Activated CD8-positive, alpha-beta memory T cell treated with anti-CD3 and anti-CD28 coated beads for 4 hours (primary cell): Measurements from ENCODE around the gene LIMS2.
A peak's percentile ranks its signal among the peaks of the same experiment; 100 is the strongest.

Experiments used
- DNase-seq, 2 donors: peaks; one replicate each; pipeline ENCODE4 v3.0.0-alpha.2; 2020; ENCODE audit warnings: low read depth in 2 of 2

Gene LIMS2, protein sequence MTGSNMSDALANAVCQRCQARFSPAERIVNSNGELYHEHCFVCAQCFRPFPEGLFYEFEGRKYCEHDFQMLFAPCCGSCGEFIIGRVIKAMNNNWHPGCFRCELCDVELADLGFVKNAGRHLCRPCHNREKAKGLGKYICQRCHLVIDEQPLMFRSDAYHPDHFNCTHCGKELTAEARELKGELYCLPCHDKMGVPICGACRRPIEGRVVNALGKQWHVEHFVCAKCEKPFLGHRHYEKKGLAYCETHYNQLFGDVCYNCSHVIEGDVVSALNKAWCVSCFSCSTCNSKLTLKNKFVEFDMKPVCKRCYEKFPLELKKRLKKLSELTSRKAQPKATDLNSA

DNA sequence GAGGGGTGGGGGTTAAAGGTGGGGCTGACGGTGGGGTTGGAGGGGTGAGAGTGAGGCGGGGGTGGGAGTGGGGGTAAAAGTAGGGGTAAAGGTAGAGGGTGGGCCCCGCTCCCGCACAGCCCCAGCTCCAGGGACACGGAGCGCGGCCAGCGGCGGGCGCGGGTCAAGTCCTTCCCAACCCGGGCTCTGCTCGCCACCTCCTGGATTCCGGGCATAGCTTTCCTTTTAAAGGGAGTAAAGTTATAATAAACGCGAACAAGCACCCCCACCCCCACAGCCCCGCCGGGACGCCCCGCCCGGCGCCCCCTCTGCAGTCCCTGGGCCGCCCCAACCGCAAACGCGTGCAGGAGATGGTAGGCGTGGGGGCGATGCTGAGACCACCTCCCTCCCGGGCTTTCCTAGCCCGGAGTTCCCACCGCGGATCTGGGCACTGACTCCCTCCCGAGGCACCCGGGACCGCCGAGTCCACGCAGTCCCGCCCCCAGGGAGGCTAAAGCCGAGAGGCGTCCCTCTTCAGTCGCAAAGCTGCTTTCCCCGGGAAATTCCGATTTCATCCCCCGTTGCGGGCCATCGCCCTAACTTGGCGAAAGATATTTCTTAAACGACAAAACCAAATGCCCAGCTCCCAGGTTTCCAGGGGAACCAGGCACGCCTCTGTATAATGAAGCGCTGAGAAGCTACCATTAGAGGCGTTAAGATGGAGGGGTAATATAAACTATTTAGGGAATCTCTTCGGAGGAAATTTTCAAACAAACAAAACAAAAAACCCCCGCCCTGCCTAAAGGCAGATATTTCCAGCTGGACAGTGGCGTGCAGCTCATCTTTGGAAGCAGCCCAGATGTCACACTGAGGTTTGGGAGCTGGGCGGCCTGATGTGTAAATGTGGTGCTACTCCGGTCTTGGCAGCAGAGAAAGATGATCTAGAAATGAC, at the start of gene LIMS2:
Gene LIMS2, minus strand, starts transcription at position 200 of the 931 bp plus-strand sequence. CDS start 506 bp downstream, outside the sequence.
- no peak for DNase-seq

DNA sequence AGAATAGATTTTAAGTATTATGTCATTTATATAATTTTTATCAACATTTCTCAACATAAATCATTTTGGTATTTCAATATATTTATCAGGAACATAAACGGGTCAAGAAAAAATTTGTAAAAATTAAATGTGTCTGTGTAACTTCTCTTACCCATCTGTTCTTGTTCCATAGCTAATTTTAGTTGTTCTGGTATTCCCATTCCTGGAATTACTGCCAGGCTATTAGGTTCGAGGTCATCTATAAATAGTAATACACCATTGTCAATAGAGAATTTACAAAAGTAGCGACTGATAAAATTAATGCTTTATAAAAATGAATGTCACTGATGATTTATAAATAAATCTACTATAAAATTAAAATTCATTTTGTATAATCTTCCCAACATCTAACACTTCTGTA, 47.5 kb upstream of the LIMS2 start:
- no peak for DNase-seq

DNA sequence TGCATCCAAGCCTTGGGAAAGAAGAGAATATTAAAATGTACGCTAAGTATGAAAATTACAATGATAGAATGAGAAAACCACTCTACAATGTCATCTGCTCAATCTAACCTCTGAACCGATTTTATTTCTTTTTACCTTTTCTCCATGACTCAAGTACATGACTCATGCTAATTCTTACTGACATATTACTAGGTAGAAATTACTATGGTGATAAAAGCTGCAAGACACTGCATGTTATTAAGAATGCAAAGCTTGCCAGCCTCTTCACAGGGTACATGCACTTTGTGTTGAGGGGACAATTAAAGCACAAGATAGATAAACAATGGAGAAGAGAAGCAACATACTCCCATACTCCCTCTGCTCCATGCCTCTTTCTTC, 46.6 kb upstream of the LIMS2 start:
- no peak for DNase-seq

DNA sequence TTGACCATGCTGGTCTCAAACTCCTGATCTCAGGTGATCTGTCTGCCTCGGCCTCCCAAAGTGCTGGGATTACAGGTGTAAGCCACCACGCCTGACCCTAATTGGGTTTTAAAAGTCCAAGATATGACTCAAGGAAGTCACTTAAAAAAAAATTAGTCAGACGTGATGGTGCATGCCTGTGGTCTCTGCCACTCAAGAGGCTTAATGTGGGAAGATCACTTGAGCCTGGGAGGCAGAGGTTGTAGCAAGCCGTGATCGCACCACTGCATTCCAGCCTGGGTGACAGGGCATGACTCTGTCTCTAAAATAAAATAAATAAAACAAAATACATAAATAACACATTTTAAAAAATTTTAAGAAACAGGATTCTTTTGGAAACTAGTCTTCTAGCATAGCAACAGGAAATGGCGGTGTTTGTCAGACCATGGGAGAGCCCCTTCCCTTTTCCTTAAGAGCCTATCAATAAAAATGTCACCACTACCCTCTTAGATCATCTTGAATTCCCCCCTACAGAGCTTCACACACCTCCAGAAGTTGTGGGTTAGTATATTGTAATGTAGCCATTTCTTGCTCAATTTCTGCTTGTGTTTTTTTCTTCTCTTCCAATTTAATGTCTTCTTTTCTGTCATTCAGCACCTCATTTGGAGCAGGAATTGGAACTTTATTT, 46.1 kb upstream of the LIMS2 start:
- no peak for DNase-seq

DNA sequence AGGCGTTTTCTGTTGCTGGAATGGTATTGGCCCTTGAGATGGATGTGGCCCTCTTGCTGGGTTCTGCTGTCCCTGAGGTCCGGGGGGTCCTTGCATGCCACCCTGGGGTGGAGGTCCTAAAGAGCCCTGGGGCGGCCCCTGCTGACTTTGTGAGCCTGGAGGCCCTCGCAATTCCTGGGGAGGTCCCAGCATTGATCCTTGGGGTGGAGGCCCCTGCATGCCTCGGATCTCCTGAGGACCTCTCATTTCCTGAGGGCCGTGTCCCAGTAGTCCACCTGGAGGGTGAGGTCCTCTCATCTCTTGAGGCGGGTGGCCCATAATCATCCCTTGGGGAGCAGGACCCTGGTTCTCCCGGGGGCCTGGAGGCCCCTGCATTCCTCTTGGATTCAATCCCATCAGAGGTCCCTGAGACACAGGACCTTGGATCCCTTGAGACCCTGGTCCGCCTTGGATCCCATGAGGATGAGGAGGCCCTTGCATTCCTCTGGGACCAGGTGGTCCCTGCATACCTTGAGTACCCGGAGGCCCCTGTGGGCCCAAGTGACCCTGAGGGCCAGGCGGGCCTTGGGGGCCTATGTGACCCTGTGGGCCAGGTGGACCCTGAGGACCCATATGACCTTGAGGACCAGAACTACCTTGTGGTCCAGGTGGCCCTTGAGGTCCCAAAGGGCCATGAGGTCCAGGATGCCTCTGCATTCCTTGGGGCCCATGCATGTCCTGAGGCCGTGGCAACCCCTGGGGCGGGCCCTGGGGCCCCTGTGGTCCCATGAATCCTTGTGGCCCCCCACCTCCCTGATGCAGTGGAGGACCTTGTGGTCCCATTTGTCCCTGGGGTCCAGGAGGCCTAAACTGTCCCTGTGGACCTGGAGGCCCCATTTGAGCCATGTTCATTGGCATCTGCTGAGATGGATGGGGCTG, 44.2 kb upstream of the LIMS2 start:
- no peak for DNase-seq

DNA sequence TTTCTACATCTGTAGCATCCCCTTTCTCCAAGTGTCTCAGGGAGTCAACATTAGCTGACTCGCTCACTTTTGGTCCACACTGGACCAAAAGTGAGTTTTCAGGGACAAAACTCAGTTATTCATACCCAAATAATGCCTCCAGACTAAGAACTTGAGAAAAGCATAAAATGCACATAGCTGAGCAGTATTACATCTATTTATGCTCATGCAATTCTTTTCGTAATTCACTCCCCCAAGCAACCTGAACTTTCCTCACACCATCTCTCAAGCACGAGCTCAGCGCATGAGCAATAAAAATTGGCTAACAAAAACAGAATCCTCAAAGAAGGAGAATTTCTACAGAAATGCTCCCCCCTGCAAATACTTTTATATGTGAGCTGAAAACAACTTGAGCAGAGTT, 42.9 kb upstream of the LIMS2 start:
- DNase-seq, result no peak

DNA sequence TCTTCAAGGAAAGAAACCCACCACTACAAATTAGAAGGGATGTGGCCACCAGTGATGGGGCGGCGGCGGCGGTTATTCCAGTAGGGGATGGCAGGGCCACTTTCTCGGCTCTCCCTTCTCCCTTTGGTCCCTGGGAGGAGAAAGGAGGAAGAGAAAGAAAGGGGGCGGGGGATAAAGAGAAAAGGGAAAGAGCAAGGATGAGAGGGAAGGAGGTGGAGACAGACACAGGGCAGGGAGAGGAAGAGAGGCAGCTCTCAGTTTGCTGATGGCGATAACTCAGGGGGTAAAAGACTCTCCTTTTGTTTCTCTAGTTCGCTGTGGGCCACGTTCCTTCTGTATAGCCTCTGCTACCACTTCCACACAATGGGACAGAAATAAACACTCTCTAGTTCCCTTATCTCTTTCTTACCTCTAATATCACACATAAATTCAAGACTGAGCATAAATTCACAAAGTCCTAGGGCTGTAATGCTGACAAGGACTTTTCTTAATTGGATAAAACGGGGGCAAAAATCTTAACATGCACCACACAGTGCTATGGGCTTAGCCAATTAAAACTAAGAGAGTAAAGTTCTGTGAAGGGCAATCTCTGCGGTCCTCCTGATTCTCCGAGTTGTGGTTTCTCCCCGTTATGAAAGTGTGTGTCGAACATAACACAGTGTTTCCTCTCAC, 40.6 kb upstream of the LIMS2 start:
- no peak for DNase-seq

DNA sequence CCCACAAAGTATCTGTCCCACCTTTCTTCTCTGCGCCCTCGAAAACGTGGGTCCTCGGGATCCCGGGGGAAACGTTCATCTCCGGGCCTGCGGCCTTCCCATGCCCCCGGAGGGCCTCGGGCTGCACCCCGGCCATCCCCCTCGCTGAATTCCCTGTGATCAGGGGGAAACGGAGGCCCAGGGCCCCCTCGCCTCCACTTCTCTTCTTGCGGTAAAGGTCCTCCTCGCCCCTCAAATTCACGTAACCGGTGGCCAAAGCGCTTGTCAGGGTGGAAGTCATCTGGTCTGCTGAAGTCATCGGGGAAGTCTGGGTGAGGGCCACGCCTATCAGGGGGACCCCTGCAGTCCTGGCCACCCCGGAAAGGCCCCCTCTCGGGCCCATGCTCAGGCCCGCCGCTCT, 38.2 kb upstream of the LIMS2 start:
- no peak for DNase-seq

DNA sequence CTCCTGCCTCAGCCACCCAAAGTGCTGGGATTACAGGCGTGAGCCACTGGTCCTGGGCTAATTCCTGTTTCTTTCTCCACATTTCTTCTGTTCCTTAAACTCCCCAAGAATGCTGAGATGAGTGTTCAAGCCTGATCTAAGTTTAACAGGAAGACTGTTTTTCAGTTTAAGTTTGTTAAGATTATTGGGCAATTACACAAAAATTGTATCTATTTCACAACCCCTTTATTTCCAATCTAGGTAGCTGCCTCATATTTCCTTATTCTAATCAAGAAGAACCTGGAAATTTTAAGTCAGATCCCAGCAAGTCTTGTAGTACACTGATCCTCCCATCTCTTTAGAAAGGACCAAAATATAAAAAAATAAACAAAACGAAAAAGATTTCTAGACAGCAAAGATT, 37.7 kb upstream of the LIMS2 start:
- DNase-seq, result no peak

DNA sequence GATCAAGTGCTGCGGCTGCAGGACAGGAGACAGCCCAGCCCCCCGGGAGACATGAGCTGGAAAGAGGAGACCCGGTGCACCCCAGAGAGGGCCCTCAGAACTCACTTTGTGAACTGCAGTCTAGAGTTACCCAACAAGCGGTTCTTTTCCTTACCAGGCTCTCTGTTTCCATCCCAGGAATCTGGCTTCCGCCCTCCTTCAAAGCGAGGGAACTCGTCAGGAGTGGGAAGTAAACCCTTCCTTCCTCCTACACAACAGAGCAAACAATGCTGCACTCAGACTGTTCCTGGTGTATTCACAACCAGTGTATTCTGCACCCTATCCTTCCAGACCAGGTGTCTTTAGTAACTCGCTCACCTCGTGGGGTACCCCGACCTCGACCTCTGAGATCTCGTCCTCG, 34.0 kb upstream of the LIMS2 start:
- DNase-seq, result no peak

DNA sequence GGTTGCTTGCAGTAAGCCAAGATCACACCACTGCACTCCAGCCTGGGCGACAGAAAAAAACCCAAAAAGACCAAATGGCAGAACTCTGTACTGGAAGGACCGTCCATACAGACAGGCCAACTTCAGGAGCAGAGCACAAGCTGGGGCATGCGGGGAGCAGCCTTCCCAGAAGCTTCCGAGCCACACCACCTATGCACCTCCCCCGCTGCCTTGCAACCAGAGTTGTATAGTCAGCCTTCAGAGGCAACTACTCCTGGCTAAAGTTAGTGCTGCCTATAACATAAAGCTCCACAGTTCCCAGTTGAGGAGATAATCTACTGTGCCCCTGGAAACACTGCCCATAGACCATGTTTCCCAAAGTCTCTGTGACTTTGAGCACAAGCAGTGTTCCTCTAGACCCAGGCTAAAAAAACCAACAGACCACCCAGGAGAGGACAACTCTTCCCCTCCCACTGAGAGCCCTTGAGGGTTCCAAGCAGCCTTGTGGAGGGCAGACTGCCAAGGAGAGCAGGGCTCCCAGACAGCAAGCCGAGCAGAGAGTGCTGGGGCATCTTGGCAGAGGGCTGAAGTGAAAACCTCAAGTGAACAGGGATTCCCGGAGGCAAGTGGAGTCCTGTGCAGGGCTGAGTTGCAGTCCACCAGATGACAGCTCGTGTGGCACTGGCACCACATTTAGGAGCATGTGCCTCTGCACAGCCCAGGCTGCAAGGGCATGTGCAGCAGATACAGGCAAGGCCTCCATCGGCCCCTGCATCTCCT, 32.7 kb upstream of the LIMS2 start:
- no peak for DNase-seq

DNA sequence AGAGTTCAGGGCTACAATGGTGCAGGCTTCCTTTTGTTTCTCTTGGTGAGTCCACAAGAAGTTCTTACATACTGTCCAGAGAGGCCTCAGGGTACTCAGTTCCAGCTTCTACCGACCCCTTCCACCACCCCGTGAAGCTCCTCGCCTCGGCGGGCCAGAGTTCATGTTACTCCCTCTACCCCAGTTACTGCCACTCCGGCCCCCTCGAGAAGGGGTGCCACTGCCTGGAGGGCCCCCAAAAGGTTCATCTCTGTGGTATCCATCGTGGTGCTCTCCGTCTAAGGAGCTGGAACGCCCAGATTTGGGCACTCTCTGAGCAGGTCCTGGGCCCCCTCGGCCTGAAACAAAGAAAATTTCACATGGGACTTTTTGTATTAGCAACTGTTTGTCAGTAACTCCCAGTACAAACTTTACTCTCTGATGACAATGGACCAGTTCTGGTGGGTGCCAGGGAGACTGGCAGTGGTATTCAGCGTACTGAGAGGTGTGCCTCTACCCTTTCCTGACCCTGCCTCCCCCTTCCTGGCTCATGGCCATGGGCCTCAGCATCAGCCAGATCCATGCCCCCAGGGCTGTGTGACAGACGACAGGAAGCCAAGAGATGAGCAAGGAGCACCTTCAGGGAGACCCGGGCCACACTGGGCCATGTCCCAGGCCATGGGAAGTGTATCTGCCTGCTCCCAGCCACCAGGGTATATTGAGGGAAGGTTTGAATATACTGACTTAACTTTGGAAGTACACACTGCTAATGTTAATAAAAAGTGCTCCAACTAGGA, 31.1 kb upstream of the LIMS2 start:
- no peak for DNase-seq

DNA sequence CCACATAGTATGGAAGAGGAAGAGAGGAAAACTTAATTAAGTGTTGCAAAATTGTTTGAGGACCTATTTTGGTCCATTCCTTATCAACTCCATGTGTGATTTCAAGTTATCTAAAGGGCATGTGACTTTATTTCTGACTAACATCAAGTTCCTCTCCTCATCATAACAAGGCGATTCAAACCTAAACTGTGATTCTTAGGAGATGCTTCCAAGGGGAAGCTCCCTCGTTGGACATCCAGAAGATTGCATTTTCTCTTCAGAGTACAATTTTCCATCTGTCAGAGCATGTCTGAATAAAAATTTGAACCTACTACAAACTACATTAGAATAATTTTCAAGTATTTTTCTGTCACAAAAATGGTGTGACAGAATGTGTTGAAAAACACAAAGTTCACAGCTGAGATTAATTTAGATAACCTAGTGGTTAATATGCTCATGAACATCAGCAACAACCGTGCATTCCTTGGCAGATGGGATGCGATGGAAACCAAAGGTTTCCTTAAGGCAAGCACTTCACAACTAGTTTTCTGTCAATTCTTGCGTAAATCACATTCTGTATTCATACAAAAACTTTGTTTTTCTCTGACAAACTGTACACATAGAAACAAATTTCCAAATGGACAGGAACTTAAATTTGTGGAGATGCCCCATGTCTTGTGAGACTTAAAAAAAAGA, 30.2 kb upstream of the LIMS2 start:
- DNase-seq, result no peak

DNA sequence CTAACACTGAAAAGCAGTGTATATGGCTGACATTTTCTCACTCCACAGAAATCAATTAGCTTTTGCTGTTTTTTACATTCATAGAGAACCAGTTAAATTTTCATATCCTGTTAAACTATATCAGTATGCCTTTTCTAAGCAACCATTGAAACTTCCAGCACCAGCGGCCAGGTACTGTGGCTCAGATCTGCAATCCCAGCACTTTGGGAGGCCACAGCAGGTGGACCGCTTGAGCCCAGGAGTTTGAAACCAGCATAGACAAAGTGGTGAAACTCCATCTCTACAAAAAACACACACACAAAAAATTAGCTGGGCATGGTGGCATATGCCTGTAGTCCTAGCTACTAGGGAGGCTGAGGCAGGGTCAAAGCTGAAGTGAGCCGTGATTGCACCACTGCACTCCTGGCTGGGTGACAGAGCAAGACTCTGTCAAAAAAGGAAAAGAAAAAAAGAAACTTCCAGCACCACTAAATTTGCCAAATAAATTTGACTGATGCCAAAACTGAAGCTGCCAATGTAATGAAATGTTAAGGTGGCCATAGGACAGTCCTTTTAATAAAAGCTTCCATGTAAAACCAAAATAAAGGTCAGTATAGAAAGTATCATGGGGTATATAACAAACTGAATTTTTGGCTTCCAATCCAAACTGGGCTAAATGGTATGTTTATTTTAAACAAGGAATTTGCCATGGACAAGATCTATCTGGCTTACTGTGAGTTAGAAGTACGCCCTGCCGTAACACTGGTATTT, 29.5 kb upstream of the LIMS2 start:
- no peak for DNase-seq

DNA sequence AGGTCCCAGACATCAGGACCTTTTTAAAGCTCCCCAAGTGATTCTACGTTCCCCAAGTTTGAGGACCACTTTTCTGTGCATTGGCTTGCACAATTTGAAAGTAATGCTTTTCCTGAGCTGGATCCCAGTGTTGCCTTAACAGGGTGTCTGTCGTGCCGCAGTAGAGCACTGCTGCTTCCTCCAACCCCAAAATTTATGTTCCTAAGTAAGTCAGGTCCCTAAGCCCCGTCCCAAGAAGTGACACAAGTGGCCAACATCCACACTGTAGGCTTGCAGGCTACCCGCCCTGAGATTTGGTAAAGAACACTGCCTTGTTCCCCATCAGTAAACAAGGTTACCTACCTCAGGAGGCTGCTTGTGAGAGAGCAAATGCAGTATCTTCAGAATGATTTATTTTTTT, 28.0 kb upstream of the LIMS2 start:
- DNase-seq, result no peak

DNA sequence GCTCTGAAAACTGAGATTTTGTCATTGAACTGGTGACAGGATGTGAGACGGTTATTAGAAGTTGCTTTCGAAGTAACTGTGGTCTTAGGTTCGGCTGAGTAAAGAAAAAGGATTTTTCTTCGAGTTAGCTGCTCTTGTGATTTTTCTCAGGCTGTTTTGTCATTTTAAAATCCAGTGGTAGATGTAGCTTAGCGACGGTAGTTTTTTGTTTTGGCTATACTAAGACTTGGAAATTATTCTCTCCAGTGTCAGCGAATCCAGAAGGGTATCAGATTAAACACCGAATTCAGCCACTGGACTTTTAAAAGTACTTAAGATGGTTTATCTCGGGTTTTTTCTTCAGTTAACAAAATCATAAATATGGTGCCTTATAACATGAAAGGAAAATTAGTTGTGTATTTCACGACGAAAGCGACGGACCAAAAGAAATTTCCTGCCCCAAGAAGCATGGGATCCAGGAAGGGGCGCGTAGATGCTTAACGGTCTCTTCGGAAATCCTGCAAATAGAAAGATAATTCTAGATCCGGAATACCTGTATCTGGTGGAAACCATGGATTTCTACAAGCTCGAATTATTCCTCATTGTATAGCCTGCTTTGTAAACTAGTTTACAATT, 27.2 kb upstream of the LIMS2 start:
- DNase-seq, result no peak

DNA sequence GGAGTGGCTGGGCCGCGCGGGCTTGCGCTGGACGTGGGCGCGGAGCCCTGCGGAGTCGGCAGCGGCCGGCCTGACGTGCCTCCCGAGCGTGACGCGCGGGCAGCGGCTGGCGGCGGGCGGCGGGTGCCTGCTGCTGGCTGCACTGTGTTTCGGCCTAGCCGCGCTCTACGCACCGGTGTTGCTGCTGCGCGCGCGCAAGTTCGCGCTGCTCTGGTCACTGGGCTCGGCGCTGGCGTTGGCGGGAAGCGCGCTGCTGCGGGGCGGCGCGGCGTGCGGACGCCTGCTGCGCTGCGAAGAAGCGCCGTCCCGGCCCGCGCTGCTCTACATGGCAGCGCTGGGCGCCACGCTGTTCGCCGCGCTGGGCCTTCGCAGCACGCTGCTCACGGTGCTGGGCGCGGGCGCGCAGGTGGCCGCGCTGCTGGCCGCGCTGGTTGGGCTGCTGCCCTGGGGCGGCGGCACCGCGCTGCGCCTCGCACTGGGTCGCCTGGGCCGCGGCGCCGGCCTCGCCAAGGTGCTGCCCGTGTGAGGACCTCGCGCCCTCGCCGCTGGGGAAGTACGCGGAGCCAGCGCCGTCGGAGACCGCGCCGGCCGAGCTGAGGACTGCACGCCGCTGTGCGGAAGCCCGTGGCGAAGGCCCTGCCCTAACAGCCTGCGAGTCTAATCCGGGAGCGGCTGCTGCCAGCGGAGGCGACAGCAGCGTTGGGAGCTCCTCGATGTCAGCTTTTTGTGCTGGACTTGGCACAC, 26.5 kb upstream of the LIMS2 start:
- DNase-seq, result peak; percentile 60 to 63
